Parathyroid adenoma (tissue), 2 donors: ENCODE results near the gene RRN3.
"Not testable (repeated sequence)": the region's sequence is repeated elsewhere in the genome, so short reads cannot be mapped to it uniquely, and the experiment has no call there.

Experiments used
- H2AFZ ChIP-seq: fragments of 300-600 bp; sonication (generic); one replicate; pipeline ENCODE4 v1.7.0; 2017; ENCODE audit warnings: antibody characterized with exemption, mild to moderate bottlenecking
- H3K27ac ChIP-seq: fragments of 300-600 bp; sonication (generic); one replicate; pipeline ENCODE4 v1.7.0; 2017
- H3K27me3 ChIP-seq: fragments of 300-600 bp; sonication (generic); one replicate; pipeline ENCODE4 v1.7.0; 2017; ENCODE audit warnings: low read length; ENCODE audit not compliant: control insufficient read depth, insufficient read depth
- H3K36me3 ChIP-seq: fragments of 300-600 bp; sonication (generic); one replicate; pipeline ENCODE4 v1.7.0; 2017; ENCODE audit warnings: low read length; ENCODE audit not compliant: control insufficient read depth, insufficient read depth
- H3K4me1 ChIP-seq: fragments of 300-600 bp; sonication (generic); one replicate; pipeline ENCODE4 v1.7.0; 2017; ENCODE audit warnings: control low read depth
- H3K4me2 ChIP-seq: fragments of 300-600 bp; sonication (generic); one replicate; pipeline ENCODE4 v1.7.0; 2017; ENCODE audit warnings: low read length
- H3K4me3 ChIP-seq: fragments of 300-600 bp; sonication (generic); one replicate; pipeline ENCODE4 v1.7.0; 2017; ENCODE audit warnings: low read depth, low read length
- H3K79me2 ChIP-seq: fragments of 300-600 bp; sonication (generic); one replicate; pipeline ENCODE4 v1.7.0; 2017; ENCODE audit warnings: control low read depth
- H3K9ac ChIP-seq: fragments of 300-600 bp; sonication (generic); one replicate; pipeline ENCODE4 v1.7.0; 2017; ENCODE audit warnings: mild to moderate bottlenecking
- H3K9me3 ChIP-seq: fragments of 300-600 bp; sonication (generic); one replicate; pipeline ENCODE4 v1.7.0; 2017; ENCODE audit warnings: low read length; ENCODE audit not compliant: control insufficient read depth
- TF ChIP-seq, protein P1 (sequence below): fragments of 300-600 bp; sonication (generic); IDR thresholded peaks from one replicate; pipeline ENCODE4 v1.7.0; 2017; ENCODE audit warnings: antibody characterized with exemption, mild to moderate bottlenecking
- donor health status: primary hyperparathyroidism.

Gene RRN3

DNA sequence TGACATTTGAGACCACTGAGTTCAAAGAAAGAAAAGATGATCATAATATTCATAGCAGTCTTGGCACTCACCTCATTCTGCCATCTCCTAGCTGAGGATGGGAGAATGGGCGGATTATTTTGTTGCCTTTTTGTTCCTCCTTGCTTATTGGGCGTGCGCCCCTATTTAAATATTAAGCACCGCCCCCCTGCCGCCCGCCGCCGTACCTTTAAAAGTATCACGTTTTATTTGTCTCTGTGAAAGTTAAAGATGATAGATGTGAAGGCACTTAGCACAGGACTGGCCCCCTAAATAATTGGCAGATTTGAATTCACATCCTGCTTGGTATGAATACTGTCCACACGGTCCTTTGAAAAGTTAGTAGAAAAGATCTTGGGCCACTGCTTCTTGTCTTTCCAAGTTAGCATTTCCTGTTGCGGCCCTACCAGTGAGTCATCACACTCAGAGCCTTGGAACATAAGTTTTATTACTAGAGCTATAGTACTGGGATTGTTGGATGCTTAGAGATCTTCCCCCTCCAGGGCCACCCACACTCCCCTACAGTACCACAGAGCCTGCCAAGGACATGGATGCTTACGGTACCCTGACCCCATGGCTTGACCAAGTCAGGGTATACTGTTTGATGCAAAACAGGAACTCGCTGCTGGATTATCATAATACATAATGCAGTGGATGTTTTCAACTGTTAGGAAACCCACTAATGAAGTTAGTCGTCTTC is 68.7 kb downstream of the RRN3 start:
- H3K4me2 ChIP-seq, H3K9me3 ChIP-seq, H3K36me3 ChIP-seq, H3K27me3 ChIP-seq, H3K79me2 ChIP-seq, H3K27ac ChIP-seq, H3K4me1 ChIP-seq, H2AFZ ChIP-seq, H3K9ac ChIP-seq, H3K4me3 ChIP-seq: not testable (repeated sequence)

DNA sequence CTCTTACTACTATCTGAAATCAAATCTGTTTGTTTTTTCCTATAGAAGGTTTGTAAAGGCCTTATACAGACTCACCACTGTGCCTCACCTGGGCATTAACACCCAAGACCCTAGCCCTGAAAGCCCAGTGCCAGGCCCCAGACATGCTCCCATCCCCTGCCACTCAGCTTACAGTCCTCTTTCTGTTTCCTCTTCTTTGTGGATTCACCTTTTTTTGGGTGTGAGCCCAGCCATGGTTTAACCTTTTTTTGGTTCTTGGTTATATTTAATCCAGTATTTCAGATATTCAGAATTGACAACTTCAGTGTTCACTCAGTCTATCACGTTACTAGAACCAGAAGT is 69.2 kb downstream of the RRN3 start:
- H3K36me3 ChIP-seq, H3K27me3 ChIP-seq, H3K27ac ChIP-seq: not testable (repeated sequence)

DNA sequence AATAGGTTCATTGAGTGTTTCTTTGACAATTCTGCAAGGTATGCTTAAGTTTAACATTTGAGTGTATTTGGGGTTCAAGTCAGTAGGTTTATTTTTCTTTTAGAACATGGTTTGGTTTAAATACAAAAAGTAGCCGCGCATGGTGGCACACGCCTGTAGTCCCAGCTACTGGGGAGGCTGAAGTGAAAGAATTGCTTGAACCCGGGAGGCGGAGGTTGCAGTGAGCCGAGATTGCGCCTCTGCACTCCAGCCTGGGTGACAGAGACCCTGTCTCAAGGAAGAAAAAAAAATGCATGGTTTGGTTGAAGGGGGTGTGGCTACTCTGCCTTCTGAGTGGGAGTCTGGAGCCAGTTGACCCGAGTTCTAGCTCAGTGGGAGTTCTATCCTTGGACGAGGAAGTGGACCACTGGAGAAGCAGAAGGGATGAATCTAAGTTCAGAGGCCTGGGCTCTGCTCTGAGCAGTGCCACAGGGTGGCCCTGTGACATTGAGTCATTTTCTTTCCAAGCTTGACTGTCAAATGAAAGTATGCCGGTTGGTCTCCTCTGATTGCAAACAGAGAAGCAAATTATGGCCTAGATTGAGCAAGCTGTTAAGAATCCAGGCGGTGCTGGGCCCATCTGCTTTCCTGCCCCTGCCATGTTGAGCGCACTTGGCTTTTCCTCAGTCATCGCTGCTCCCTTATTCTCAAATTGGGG is 70.5 kb downstream of the RRN3 start:
- H3K79me2 ChIP-seq, H2AFZ ChIP-seq, H3K27me3 ChIP-seq, H3K4me3 ChIP-seq, H3K27ac ChIP-seq, H3K4me1 ChIP-seq, H3K4me2 ChIP-seq, H3K9me3 ChIP-seq, H3K36me3 ChIP-seq, H3K9ac ChIP-seq: not testable (repeated sequence)

More for the DNA sequence above, 69.2 kb downstream of the RRN3 start:
- H3K9ac ChIP-seq, H3K9me3 ChIP-seq, H3K4me3 ChIP-seq, H3K4me2 ChIP-seq, H3K4me1 ChIP-seq, H2AFZ ChIP-seq, H3K79me2 ChIP-seq: not testable (repeated sequence)

DNA sequence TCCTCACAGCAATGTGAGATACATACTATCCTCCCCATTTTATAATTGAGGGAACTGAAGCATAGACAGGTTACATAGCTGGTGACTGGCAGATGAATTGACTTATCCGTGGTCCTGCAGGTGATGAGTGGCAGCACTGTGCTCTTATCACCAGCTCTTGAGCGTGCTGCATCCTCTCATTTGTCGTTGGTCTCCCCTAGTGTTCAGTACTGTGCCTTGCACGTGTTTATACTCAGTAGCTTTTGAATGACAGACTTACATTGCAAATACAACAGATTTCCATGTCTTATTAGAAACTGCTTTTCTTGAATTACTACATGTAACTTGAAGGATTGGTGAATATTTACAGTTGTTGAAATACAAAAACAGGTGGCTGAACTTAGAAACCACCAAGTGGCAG is 71.9 kb downstream of the RRN3 start:
- H3K27me3 ChIP-seq, H3K4me2 ChIP-seq, H3K4me1 ChIP-seq, H3K9me3 ChIP-seq, H3K79me2 ChIP-seq, H3K36me3 ChIP-seq, H3K9ac ChIP-seq, H3K4me3 ChIP-seq, H2AFZ ChIP-seq, H3K27ac ChIP-seq: not testable (repeated sequence)
- TF ChIP-seq, protein P1, sequence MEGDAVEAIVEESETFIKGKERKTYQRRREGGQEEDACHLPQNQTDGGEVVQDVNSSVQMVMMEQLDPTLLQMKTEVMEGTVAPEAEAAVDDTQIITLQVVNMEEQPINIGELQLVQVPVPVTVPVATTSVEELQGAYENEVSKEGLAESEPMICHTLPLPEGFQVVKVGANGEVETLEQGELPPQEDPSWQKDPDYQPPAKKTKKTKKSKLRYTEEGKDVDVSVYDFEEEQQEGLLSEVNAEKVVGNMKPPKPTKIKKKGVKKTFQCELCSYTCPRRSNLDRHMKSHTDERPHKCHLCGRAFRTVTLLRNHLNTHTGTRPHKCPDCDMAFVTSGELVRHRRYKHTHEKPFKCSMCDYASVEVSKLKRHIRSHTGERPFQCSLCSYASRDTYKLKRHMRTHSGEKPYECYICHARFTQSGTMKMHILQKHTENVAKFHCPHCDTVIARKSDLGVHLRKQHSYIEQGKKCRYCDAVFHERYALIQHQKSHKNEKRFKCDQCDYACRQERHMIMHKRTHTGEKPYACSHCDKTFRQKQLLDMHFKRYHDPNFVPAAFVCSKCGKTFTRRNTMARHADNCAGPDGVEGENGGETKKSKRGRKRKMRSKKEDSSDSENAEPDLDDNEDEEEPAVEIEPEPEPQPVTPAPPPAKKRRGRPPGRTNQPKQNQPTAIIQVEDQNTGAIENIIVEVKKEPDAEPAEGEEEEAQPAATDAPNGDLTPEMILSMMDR: peak; percentile 23

DNA sequence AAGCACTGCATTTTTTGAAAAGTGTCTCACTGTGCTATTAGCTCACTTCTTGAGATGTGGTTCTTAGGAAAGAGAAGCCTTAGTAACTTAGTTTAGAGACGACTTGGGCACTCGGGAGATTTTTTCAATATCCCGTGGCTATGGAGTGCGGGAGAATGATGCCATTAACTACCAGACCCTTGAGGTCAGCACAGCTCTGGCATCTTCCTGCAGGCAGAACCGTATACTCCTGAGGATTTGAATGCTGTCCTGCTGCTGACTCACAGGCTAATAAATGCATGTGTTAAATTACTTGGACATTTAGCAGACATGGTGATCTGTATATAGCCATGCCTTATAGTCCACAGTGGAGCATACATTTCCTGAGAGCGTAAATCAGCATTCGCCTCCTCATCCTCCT is 72.6 kb downstream of the RRN3 start:
- not testable (repeated sequence) for H3K9ac ChIP-seq, H3K79me2 ChIP-seq, H2AFZ ChIP-seq, H3K27ac ChIP-seq, H3K9me3 ChIP-seq, H3K27me3 ChIP-seq, H3K36me3 ChIP-seq, H3K4me2 ChIP-seq, H3K4me1 ChIP-seq, H3K4me3 ChIP-seq

DNA sequence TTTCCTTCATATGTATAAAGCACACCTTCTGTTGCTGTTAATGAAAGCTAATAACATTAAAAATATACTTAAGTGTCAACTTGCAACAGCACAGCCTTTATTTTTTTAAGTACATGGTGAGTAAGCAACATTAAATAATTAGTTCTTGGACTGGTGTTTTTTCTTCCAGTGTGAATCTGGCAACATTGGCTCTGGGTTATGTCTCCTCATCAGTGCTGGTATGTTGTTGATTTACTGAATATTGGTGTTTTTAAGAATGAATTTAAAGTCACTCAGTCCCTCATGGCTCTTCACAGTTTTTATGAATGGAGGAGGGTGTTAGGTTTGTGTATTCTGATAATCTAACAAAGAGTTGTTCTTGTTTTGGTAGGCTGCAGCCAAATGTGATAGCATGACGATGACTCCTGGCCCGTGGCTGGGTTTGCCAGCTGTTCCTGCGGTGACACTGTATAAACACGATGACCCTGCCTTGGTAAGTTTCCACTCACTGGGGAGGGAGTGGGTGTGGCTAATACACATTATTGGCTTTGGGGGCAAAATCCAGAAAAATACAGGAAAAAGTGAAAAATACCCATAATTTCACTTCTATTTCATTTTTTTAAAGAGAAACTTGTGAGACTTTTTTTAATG is 77.0 kb downstream of the RRN3 start:
- not testable (repeated sequence) for H3K4me3 ChIP-seq, H3K9me3 ChIP-seq, H3K36me3 ChIP-seq, H3K79me2 ChIP-seq, H3K27me3 ChIP-seq, H3K27ac ChIP-seq, H3K9ac ChIP-seq, H3K4me2 ChIP-seq, H2AFZ ChIP-seq, H3K4me1 ChIP-seq

DNA sequence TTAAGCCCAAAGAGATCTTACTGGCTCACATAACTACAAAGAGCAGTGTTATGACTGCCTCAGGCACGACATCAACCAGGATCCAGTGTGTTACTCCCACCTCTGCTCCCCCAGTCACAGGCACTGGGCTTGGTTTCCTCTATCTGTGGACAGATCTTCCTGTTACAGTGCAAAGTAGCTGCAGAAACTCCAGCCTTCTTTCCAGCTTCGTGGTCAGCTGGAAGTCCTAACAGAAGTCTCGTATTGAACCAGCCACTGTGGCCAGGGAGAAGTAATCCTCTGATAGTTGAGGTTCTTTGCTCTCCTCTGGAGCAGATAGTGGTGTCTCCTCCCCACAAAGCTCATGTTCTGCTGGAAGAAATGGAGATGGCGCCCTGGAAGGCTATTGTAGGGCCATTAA is 77.7 kb downstream of the RRN3 start:
- not testable (repeated sequence) for H3K27ac ChIP-seq

DNA sequence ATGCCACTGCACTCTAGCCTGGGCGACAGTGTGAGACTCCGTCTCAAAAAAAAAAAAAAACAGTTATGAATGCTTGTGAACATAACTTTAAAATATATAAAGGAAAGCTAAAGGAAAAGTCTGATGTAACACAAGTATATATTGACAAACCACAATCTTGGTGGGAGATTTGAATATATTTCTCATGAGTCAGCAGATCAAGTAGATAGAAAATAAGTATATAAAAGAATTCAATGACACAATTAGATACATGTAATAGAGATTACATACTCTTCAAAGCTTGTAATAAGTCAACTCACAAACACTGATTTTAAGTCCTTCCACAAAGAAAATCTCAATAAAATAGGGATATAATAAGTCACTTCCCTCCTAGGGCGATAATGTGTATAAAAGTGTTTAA is 78.4 kb downstream of the RRN3 start:
- H3K4me1 ChIP-seq, H3K27ac ChIP-seq, H2AFZ ChIP-seq, H3K79me2 ChIP-seq, H3K27me3 ChIP-seq, H3K4me2 ChIP-seq, H3K36me3 ChIP-seq, H3K4me3 ChIP-seq, H3K9ac ChIP-seq, H3K9me3 ChIP-seq: not testable (repeated sequence)

More for the DNA sequence above, 77.7 kb downstream of the RRN3 start:
- H3K27me3 ChIP-seq, H3K36me3 ChIP-seq, H3K4me1 ChIP-seq, H3K4me2 ChIP-seq, H3K4me3 ChIP-seq, H3K9me3 ChIP-seq, H3K79me2 ChIP-seq, H2AFZ ChIP-seq, H3K9ac ChIP-seq: not testable (repeated sequence)

DNA sequence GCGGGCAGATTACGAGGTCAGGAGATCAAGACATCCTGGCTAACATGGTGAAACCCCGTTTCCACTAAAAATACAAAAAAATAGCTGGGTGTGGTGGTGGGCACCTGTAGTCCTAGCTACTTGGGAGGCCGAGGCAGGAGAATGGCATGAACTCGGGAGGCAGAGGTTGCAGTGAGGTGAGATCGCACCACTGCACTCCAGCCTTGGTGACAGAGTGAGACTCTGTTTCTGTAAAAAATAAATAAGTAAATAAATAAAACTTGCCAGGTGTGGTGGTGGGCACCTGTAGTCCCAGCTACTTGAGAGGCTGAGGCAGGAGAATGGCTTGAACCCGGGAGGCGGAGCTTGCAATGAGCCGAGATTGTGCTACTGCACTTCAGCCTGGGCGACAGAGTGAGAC is 81.1 kb downstream of the RRN3 start:
- not testable (repeated sequence) for H2AFZ ChIP-seq, H3K4me3 ChIP-seq, H3K9ac ChIP-seq, H3K4me1 ChIP-seq, H3K4me2 ChIP-seq, H3K9me3 ChIP-seq, H3K36me3 ChIP-seq, H3K79me2 ChIP-seq, H3K27ac ChIP-seq, H3K27me3 ChIP-seq
